ENCODE results near the gene NFIB. TPM values are rescaled to one million over a fixed set of nuclear protein-coding genes. Genes with fewer than 3 reads are reported as not detected.

The NFIB gene
- 10.2 and 11.3 TPM in 2 replicates for total RNA-seq (2014; rRNA removed; shearing (Covaris generic))

DNA sequence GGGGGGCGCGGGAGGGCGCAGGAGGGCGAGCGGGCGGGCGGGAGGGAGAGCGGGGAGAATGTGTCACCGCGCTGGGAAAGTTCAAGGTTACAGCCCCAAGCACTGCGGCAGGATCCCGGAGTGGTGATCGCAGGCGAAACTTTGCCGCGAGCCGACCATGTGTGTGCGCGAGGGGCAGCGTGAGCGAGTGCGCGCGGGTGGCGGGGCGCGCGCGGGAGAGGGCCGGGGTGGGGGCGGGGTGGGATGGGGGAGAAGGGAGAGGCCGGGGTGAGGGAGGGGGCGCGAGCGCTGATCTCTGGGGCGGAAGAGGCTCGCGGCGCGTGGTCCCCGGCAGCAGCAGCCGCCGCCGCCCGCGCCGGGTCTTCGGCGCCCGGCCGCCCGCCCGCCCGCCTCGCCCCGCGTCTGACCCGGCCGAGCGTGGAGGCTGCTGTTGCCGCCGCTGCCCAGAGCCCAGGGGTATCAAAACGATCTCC is at the start of gene NFIB:
TSS of gene NFIB (minus strand) at position 191 of the 473 bp plus-strand sequence. CDS start 630 bp downstream, outside the sequence.
- peak; percentile 42 for DNase-seq (ENCODE audit: low spot score)

DNA sequence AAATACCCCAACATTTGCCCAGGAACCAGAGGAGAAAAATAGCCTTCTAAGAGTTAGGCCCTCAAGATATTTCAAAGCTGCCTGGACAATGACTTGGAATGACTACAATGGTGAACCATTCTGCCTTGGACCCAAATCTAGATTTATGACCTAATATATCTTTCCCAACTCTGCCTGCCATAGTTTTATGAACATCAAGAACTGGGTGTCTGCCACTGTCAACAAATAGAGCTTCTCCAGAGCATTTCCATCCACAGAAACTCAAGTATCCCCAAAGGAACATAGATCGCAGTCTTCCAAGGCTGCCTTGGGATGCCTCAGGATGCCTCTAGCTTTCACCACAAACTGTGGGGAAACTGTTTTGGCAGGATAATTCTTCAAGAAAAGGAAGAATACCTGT is 48.2 kb upstream of the NFIB start:
- no peak for DNase-seq (ENCODE audit: low spot score)

DNA sequence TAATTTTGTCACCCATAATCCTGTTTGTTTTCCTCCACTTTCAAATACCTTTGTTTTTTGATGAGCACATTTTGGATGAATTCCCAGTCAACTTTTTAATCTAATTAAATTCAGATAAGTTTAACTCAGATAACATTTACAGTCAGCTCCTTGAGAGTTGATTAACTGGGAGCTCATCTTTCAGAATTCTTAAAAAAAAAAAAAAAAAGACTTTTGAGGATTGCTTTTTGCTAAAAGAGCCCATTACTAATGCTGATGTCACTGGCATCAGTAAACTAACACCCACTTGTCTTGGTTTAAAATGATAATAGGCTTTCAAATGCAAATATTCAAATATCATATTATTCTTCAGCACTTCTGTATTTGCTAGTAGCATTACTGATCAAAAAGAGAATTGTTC is 47.1 kb upstream of the NFIB start:
- no peak for DNase-seq (ENCODE audit: low spot score)

DNA sequence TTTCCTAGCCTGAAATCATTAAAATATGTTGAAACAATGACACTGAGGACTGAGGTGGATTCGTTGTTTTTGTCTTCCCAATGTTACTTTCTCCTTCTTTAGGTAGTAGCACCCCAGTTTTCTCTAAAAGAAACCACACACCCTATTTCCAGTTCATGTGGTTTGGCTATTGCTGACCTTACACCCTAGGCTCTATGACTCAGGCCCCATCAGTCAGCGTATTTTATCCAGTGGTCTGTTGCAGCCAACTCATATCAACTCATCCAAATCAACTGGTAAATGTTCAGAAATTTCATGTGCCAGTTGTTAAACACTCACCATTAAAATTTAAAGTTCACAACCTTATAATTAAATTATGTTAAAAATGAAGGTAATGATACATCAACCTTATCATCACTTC is 44.6 kb upstream of the NFIB start:
- no peak for DNase-seq (ENCODE audit: low spot score)

DNA sequence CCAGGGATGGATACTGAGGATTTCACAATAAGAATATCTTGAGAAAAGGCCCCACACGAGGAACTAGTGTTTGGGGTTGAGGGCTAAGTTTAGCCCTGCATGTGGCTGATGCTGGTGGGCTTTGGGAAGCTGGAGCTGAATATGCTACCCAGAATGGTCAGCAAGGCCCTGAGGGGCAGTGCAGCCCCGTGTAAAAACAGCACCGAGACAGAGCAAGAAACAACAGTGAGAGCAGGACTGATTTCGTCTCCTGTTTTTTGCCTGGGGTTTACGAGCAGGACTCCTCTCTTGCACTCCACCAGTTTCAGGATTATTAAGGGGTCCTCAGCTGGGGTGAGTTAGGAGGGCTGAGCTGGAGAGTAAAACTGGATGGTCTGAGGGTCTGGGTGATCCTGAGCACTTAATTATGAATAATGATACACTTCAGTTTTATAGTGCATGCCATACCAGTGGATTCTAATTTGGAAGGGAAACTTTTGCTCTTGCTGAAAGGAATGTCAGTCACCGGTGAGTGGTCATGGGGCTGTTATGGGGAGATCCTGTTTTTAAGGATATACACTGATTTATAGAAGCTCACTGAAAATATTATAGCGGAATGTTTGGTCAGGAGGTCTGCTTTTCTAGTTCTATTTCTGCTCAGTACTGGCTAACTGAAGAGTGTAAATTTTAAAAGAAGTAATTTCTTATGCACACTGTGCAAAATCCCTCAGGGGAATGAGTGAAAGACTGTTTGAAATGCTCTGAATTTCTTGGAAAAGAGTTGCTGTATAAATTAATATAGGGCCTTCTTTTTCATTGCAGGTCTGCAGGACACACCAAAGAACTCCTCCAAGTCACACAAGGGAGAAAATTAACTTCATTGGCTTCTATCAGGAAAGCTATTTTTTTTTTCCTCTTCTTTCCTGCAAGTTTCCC is 42.7 kb upstream of the NFIB start:
- DNase-seq (ENCODE audit: low spot score) = no peak

DNA sequence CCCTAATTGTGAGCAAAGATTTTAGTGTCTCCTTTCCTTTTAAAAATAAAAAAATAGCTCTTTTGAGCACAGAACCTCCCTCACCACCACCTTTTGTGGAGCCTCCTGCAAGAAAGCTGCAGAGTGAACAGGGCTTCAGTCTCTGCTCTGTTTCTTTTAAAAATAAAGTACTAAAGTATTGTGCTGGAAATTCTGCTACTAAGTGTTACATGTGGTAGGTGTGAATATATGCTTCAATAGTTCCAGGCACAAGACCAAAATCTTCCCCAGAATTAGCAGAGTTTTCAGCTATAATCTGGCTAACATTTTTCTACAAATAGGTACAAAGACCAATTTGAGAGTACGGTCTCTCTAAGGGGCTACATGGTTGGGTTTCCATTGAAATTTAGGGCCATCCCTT is 40.3 kb upstream of the NFIB start:
- no peak for DNase-seq (ENCODE audit: low spot score)

DNA sequence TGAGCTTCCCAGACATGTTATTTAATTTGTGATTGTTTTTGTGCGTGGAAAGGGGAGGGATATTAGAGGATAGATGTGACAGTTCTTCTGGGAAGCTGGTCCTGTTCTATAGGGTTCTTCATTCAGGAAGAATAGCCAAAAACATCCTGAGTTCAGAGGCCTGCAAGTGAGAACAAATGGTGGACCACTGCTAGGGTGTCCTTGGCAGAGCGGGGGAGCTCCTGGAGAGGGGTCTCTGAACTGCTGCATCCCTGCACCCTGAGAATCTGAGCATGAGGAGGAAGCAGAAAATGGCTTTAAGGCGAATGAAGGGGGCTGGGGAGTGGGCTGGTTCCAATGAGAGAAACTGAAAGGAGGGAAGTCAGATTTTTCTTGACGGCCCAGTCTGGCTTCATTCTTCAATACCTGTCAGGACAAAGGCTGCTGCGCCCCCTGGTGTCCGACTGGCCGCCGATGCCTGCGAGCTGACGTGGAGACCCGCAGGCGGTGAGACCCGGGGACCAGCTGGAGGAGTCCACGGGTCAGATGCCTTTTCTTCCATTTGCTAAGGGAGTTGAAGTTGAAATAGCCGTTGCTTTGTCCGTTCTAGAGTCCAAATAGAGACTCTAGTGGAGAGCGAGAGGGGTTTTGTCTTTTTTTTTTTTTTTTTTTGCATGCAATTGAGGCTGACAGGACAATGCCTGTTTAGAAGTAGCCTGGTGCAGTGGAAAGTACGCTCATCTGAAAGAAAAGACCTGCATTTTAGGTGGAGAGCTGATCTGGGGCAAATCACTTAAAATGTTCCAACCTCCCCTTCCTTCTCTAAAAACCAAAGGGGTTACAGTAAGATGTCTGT is 39.5 kb upstream of the NFIB start:
- peak; percentile 75 for DNase-seq (ENCODE audit: low spot score)

DNA sequence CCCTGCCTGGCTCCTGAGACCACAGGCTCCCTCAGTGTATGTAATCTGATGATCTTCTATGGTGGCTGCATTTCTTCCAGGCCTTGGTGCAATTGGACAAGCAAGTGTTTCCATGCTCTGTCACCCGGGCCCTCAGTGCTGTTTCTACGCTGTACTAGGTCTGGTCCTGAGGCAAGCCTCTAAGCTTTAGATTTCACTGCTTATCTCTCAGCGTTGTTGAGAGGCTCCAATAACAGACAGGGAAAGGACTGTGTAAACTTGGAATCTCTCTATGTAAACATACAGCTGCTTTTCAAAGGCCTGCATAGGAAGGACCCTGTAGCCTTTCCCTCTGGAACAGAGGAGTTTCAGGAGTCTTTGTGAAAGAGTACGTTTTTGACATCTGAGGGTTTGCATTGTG is 38.6 kb upstream of the NFIB start:
- DNase-seq (ENCODE audit: low spot score) = no peak

DNA sequence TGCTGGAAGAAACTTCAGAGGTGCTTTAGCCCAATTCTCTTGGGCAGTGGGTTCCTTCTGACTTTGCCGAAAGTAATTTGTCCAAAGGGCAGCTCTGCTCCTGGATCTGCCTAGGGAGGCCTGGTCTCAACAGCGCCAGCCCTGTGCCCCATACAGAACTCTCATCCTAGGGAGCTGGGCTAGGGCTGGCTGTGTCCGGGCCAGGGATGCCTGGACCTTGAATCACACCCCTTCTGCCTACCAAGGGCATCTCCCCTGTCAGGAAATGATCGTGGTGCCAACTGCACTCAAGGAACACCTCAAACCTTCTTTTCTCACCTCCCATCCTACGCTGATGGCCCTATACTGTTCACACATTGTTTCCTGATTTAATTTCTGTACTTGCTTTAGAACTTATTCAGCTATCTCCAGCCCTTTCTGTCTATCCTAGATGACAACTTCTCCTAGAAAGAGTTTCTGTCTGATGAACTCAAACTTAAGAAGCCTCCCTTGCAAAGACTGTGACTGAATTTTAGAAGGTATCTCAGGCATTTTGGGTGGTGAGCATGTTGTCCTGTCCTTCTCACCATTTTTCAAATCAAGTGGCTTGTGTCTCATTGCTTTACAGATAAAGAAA is 37.4 kb upstream of the NFIB start:
- no peak for DNase-seq (ENCODE audit: low spot score)

DNA sequence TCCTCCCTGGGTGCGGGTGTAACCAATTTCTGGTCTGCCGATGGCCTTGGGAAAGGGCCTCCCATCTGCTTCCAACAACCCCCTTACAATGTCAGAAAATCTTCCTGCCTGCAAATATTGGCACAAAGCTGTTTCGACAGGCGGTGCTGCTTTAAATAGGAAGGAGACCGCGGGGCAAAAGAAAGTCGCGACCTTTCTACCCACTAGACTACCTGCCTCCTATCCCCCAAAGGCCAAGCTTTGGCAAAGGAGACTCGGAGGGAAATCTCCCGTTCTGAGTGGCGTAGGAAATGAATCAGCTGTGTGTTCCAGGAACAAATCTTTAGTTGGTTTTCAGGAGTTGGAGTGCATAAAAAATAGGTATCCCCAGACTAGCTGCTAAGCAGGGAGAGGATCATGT is 36.8 kb upstream of the NFIB start:
- no peak for DNase-seq (ENCODE audit: low spot score)

DNA sequence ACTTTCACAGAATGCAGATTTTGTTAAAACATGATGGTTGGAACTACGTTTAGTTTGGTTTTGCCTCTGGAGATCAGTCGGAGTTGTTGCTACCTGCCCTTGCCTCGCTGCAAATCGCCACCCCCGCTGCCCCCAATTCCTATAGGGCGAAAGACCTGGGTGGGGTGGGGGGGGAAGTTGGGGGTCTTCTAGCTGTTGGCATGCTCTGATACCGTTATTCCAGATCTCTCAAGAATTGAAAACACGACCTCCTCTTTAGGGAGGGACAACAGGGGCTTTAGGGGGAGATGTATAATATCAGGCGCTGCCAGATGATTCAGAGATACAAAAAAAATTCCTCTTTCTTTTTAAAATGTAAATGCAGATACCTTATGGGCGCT is 36.4 kb upstream of the NFIB start:
- DNase-seq (ENCODE audit: low spot score) = no peak

DNA sequence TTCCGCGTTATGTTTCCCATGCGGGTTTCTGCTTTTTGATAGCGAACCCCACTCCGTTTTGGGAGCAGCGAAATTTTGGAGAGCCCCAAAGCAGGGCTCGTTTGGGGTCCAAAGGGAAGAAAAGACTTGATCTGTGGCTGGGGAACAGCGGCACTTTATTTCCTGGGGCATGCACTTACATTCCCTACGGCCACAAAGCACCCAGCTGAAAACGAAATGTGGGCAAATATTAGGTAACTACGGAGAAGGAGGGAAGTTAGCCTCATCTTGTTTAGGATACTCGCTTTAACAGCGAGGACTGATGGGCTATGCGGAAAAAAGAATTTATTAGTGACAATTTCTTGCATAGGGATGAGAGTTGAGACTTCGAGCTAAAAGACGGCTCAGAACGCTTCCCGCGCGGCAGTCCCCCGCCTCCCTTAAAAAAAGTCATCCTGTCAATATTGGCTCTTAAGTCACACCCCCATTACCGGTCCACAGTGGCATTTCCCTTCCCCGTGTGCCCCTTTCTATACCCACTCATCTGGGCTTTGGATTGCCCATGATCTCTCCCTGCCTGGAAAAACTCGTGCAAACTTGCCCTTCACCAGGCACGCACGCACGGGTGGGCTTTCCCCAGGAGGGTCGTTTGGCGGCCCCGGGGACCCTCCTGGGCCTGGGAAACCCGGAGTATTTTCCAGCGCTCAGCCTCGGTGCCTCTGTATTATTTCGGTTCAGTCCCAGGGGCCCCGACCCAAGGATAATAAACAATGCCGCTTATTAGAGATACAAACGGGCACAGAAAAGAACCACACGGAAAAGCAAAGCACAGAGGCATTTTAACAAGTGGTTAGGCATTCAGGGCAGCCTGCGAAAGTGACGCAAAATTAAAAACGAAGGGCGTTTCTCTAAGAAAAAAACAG is 35.8 kb upstream of the NFIB start:
- no peak for DNase-seq (ENCODE audit: low spot score)

DNA sequence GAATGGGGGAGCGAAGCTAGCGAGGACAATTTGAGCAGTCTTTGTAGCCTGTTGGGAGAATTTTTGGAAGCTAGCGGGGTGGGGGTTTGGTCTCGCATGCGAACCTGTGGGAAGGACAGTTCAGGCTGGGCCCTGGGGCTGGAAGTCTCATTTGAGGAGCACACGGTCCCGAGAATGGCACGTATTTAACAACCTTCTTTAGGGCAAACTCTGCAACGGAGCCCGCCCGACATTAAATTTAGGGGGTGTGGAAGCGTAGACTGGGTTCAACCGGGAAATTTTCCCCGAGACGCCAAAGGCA is 35.2 kb upstream of the NFIB start:
- DNase-seq (ENCODE audit: low spot score) = no peak

DNA sequence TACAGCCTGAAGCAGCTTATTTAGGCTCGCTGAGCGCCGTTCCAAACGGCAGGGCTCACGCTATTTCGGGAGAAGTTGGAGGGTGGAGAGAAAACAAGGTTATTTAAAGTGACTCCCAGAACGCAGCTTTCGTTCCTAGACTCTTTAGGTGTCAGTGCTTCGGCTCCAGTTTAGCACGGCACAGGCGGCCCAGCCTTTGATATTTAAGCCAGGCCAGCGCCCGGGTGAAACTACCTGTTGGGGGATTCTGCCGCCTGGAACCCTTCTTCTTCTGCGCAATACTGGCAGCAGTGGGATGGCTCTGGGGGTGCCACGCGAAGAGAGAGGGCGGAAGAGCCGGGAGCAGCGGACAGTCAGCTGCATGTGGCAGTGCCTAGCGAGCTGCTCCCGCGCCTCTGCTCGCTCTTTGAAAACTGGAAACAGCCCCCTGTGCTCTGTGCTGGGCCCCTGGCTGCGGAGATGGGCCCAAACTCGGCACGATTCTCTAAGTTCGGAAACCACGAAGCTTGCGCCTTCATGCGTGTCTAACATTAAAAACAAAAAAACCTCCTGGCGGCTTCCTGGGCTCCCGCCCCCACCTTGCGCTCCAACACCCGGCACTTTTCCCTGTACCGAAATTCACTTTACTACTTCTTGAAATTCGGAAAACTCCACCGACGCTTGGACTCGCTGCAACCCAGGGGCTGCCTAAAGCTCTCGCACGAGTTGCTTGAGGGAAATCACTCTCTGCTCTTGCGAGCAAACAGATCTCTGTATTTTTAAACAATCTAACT is 34.6 kb upstream of the NFIB start:
- no peak for DNase-seq (ENCODE audit: low spot score)

DNA sequence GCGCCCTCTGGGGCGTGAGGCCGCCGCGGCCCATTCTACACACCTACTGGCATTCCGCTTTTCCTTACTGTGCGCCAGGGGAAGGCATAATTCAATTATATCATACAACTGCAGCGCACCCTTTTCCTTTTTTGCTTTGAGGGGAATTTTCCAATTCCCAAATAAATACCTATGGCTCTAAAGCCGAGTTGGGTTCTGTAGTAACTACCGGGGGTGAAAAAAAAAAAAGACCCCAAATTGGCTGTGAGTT is 34.1 kb upstream of the NFIB start:
- no peak for DNase-seq (ENCODE audit: low spot score)

DNA sequence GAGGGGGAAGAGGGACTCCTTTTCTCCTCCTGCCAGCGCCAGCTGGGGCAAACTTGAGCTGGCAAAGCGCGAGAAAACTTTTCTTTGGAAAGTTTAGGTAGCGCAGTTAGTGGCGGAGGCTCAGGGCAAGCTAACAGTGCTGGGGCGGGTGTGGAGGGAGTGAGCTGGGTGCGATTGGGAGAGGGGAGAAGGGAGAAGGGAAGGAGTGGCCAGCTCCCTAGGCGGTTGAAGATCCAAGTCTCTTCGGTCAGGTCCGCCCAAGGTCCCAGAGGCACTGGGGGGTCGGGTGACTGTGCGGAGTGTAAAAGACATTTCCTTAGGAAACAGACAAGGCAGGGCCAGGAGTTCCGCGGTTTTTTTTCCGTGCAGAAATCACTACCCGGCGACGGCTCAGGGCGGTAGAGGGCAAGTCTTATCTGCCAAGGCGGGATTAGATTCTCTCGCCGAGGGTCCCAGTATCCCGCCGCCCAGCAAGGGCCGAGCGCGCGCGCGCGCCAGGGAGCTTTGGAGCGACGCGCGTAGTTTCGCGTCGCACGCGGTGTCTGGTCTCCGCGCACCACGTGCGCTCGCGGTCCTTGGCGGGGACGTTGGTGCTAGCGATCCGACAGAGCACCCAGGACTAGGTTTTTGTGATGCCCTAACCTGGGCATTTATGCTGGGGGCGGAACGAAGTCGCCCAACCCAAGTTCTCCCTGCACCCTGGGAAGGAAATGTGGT is 33.6 kb upstream of the NFIB start:
- no peak for DNase-seq (ENCODE audit: low spot score)

DNA sequence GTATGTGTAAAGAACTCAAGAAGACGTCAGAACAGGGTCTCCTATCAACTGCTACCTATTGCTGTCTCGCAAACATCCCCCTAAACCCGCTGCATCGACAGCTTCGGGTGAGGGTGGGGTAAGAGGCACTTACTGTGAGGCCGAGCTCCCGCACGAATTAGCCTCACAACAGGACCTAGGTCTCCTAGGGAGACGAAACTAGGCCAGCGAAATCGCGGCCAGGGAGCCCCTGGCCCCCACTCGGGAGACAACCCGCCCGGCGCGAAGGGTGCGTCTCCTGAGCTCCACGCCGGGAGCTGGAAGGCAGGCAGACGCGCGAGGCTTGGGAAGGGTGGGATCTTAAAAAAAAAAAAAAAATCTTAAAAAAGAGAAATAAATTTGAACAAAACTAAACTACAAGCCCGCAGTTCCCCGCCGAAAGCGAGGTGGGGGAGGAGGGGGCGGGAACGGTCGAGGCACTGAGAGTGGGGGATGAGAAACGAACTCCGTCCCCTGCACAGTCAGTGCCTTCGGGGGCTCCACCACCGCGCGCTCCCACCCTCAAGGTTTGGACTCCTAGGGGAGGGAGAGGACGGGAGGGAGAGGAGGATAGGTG is 33.0 kb upstream of the NFIB start:
- DNase-seq (ENCODE audit: low spot score) = no peak

DNA sequence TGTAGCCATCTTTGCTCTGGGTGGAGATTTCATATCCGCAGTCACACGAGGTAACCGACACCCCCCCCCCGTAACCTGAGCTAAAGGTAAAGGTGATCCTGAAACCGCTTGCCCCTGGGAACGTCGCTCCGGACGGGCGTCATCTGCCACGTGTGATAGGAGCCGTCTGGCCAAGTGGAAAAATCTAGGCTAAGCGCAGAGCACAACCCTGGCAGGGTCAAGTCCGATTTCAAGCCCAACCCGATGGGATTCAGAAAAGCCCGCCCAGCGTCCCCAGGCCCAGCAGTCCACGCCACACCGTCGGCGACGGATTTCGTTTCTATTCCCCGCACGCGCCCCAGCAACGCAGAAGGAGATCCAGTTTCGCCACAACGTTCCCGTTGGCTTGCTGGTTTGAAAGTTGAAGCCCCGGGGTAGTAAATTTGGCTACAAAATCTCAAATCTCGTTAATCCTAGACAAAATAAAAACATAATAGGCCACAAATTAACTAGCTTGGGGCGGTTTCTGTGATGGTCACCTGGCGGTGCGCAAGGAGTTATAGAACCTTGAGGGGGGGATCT is 32.4 kb upstream of the NFIB start:
- DNase-seq (ENCODE audit: low spot score) = no peak

DNA sequence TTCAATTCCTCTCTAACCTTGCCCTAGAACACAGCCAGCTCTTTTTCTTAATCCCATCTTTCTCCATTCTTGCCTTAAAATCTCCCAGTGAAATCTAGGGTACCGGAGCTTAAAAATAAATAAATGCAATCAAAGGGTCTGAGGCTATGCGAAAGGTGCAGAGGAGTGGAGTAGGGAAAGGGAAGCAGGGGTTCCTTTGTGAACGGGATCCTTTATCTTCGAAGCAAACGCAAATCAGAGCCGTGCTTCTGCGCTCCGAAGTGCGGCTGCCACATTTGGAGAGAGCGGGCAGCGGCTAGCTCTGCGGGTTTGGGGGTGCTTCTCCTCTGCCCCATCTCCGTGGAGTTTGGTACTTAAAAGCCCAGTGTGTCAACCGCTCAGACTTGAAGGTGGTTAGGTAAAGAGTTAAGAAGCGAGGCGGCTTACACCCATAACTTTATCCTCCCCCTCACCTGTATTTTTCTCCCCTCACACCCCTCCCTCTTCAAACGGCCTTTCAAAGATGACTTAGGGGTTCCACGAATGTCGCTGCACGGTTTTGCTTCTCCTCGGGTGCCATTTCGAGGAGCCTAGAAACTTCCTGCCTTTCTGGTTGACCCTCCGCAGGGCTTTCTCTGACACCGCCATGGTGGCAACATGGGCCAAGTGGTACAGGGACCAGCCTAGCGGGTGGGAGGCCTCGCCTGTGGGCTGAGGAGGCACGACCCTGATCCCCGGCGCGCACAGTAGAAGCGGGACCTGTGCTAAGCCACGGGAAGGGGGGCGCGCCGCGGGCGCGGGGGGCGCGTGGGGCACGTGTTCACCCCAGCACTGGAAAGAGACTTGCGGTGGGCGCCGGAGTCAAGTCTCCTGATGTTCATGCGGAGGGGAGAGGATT is 31.7 kb upstream of the NFIB start:
- DNase-seq (ENCODE audit: low spot score) = no peak

All from H4 (cell line).